Glutamatergic neuron (in vitro differentiated cells): ENCODE data around the gene LAPTM4A. TPM values are rescaled to one million over a fixed set of nuclear protein-coding genes. Genes with fewer than 3 reads are reported as not detected.

ENCODE experiments used
- DNase-seq: peaks from one replicate; pipeline ENCODE4 v3.0.0; 2022
- H3K27ac Mint-ChIP-seq: one replicate; pipeline ENCODE4 v1.8.0; 2020; ENCODE audit warnings: mild to moderate bottlenecking, mixed read lengths, inconsistent platforms; ENCODE audit not compliant: unreplicated experiment
- H3K27me3 Mint-ChIP-seq: one replicate; pipeline ENCODE4 v1.8.0; 2020; ENCODE audit warnings: mild to moderate bottlenecking, moderate library complexity, mixed read lengths, inconsistent platforms; ENCODE audit not compliant: unreplicated experiment
- H3K36me3 Mint-ChIP-seq: one replicate; pipeline ENCODE4 v1.8.0; 2020; ENCODE audit warnings: mild to moderate bottlenecking, mixed read lengths, inconsistent platforms; ENCODE audit not compliant: unreplicated experiment
- H3K4me1 Mint-ChIP-seq: one replicate; pipeline ENCODE4 v1.8.0; 2020; ENCODE audit warnings: mild to moderate bottlenecking, low read depth, mixed read lengths, inconsistent platforms; ENCODE audit not compliant: unreplicated experiment
- H3K4me3 Mint-ChIP-seq: one replicate; pipeline ENCODE4 v1.8.0; 2020; ENCODE audit warnings: mild to moderate bottlenecking, mixed read lengths, inconsistent platforms; ENCODE audit not compliant: unreplicated experiment
- H3K9me3 Mint-ChIP-seq: one replicate; pipeline ENCODE4 v1.8.0; 2020; ENCODE audit warnings: mild to moderate bottlenecking, moderate library complexity, mixed read lengths, inconsistent platforms; ENCODE audit not compliant: unreplicated experiment
- total RNA-seq: library from RNA; stranded (reverse); fragmentation: NEBNext Ultra II Directional; extraction: Animal tissue kit (Norgen Biotek cat#: 25700); gene quantifications from one replicate; pipeline ENCODE4 v1.2.1, GENCODE V29; 2021; ENCODE audit not compliant: unreplicated experiment
- TF ChIP-seq, protein P1 (sequence below): fragments of 200-600 bp; sonication (generic); IDR thresholded peaks from one replicate; pipeline ENCODE4 v1.5.0; 2021; ENCODE audit not compliant: partially characterized antibody, unreplicated experiment

LAPTM4A gene
- total RNA-seq, 1 donor from 2014 or later, result 147 TPM

DNA sequence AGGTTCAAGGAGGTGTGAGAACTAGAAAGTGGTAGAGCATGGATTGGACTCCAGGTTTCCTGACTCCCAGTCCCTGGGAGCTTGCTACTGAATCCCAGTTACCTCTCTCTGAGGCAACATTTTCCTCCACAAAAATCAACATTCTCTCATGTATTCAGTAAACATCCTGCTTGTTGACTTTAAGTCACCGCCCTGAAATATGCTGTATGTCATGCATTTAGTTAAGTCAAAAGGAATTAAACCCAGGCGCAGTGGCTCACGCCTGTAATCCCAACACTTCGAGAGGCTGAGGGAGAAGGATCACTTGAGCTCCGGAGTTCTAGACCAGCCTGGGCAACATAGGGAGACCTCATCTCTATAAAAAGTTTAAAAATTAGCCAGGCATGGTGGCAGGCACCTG lies 42.7 kb downstream of the LAPTM4A start:
- TF ChIP-seq, protein P1, sequence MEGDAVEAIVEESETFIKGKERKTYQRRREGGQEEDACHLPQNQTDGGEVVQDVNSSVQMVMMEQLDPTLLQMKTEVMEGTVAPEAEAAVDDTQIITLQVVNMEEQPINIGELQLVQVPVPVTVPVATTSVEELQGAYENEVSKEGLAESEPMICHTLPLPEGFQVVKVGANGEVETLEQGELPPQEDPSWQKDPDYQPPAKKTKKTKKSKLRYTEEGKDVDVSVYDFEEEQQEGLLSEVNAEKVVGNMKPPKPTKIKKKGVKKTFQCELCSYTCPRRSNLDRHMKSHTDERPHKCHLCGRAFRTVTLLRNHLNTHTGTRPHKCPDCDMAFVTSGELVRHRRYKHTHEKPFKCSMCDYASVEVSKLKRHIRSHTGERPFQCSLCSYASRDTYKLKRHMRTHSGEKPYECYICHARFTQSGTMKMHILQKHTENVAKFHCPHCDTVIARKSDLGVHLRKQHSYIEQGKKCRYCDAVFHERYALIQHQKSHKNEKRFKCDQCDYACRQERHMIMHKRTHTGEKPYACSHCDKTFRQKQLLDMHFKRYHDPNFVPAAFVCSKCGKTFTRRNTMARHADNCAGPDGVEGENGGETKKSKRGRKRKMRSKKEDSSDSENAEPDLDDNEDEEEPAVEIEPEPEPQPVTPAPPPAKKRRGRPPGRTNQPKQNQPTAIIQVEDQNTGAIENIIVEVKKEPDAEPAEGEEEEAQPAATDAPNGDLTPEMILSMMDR, result no peak
- peaks cover 14% of the 10 kb centered on the region for H3K27me3 Mint-ChIP-seq

DNA sequence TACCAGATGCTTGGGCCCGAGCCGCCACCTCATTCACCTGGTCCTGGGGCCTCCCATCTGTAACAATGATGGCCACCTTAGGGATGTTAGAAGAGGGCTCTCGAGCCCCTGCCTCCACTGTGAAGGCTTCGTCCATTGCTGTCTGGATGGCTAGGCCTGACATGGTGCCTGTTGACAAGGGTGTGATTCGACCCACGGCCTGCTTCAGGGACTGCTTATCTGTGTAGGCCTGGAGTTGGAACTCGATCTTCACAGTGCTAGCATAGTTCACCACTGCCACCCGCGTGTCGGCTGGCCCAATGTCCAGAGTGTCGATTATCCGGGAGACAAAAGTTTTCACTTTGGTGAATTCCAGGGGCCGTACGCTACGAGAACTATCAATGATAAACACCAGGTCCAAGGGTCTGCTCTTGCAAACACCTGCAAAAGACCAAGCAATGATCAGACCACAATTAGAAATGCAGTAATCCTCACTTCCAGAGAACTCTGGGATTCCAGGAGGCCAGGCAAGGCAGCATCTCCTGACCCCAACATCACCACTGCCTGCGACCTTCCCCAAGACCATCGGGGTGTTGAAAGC lies 45.4 kb downstream of the LAPTM4A start:
- no peak for DNase-seq
- Mint-ChIP-seq H3K27me3 (no peaks in the 10 kb centered on the region), H3K4me1 (no peaks in the 10 kb centered on the region), H3K36me3 (no peaks in the 10 kb centered on the region), H3K4me3 (no peak overlapping the region), H3K27ac (no peak overlapping the region), H3K9me3 (no peaks in the 10 kb centered on the region)
- TF ChIP-seq, protein P1, result no peak

More for the DNA sequence above, 42.7 kb downstream of the LAPTM4A start:
- H3K27ac Mint-ChIP-seq, result no peak overlapping the region
- H3K4me3 Mint-ChIP-seq, result no peak overlapping the region
- H3K4me1 Mint-ChIP-seq, result peaks cover 3% of the 10 kb centered on the region
- peaks cover under 1% of the 10 kb centered on the region for H3K36me3 Mint-ChIP-seq
- H3K9me3 Mint-ChIP-seq, result peaks cover 1% of the 10 kb centered on the region
- no peak for DNase-seq

DNA sequence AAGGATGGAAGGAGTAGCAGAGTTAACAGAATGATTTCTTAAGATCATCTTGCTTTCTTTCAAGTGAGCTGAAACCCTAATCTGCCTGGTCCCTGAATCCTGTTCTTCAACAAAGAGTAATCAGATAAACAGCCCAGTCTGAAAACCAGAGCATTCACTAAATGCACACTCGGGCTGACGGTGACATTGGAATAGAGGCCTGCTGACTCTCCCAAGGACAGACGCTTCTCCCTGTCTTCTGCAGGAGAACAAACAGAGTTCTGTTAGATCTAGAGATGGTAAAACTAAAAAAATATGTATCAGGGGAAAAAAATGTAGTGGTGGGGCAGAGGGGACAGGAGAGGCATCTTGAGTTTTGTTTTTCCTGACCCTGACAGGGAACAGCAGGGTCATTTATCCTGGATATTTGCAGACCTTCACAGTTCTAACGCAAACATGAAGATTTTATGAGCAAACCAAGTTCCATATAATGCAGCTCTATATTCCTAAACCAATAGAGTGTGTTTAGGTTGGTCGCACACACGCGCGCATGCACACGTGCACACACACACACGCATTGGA lies 46.3 kb downstream of the LAPTM4A start:
- TF ChIP-seq, protein P1, result no peak
- H3K4me1 Mint-ChIP-seq, result no peaks in the 10 kb centered on the region
- H3K27ac Mint-ChIP-seq, result no peak overlapping the region
- no peaks in the 10 kb centered on the region for H3K9me3 Mint-ChIP-seq
- no peak for DNase-seq
- no peak overlapping the region for H3K4me3 Mint-ChIP-seq
- no peaks in the 10 kb centered on the region for H3K27me3 Mint-ChIP-seq
- H3K36me3 Mint-ChIP-seq, result no peaks in the 10 kb centered on the region

DNA sequence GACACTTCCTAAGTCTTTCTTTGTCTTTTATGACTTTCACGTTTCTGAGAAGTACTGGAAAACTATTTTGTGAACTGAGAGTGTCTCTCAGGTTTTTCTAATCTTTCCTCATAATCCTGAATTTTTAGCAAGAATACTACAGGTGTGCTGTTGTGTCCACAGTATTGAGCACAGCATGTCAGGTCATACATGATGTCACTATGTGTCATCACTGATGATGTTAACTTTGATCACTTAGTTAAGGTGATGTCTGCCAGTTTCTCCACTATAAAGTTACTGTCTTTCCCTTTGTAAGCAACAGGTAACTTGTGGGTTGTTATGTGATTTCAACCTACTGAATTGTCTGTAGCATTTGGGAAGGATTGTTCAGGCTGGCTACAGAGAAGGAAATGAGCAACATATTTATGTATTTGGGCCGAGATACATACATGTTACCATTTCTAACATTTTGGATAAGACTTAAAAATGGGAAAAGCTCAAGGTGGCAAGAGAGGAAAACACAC lies 50.0 kb downstream of the LAPTM4A start:
- Mint-ChIP-seq H3K27ac (no peak overlapping the region), H3K9me3 (no peaks in the 10 kb centered on the region), H3K27me3 (peaks cover 3% of the 10 kb centered on the region), H3K36me3 (no peaks in the 10 kb centered on the region), H3K4me1 (no peaks in the 10 kb centered on the region), H3K4me3 (no peak overlapping the region)
- TF ChIP-seq, protein P1, result no peak
- no peak for DNase-seq

DNA sequence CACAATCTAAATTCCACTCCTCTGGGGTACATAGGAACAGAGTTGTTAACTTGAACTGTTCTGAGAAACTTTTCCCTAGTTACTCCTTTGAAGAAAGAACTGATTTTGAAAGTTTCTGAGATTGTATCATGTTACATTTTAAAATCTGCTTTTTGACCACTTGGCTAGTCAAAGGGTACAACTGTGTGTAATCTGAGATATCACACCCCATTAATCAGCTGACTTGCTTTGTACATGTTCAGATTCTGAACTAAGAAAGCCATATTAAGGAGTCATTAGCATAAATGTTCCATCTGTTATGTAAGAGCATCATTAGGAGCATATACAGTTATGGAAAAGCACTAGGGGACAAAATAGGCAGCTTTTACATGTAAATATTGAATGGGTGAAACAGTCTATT lies 57.7 kb downstream of the LAPTM4A start:
- TF ChIP-seq, protein P1, result no peak
- H3K27ac Mint-ChIP-seq, result no peak overlapping the region

More for the DNA sequence above, 57.7 kb downstream of the LAPTM4A start:
- Mint-ChIP-seq H3K27me3 (no peaks in the 10 kb centered on the region), H3K4me3 (no peak overlapping the region), H3K9me3 (no peaks in the 10 kb centered on the region), H3K4me1 (peaks cover 6% of the 10 kb centered on the region), H3K36me3 (no peaks in the 10 kb centered on the region)
- no peak for DNase-seq
